Heart right ventricle (tissue), 16 donors: Measurements from ENCODE around the gene NFKB1. TPM values are rescaled to one million over a fixed set of nuclear protein-coding genes. Genes with fewer than 3 reads are reported as not detected.
A peak's percentile ranks its signal among the peaks of the same experiment; 100 is the strongest.

Experiments used
- ATAC-seq, 8 donors: fragments of 200-7000 bp; cut with Tn5 transposase; one replicate each; pipeline ENCODE4 v1.9.1; 2020; ENCODE audit warnings: mild to moderate bottlenecking in 8 of 8, moderate library complexity in 8 of 8, moderate number of reproducible peaks in 1 of 8
- DNase-seq, 2 donors: peaks; one replicate each; pipeline ENCODE4 v3.0.0-alpha.2; 2020
- H3K27ac ChIP-seq, 10 donors: fragments of 200-600 bp; sonication (generic) in 2 of 10; one replicate each; pipeline versions ENCODE4 v1.5.0 to v1.8.0; 2020 to 2022; ENCODE audit warnings: mild to moderate bottlenecking in 3 of 10
- H3K27me3 ChIP-seq, 7 donors: fragments of 200-600 bp; one replicate each; pipeline ENCODE4 v1.8.0; 2021 to 2022; ENCODE audit warnings: mild to moderate bottlenecking in 2 of 7
- H3K36me3 ChIP-seq, 9 donors: fragments of 200-600 bp; sonication (generic) in 1 of 9; one replicate each; pipeline versions ENCODE4 v1.5.0 to v1.8.0; 2020 to 2022; ENCODE audit warnings: mild to moderate bottlenecking in 2 of 9
- H3K4me1 ChIP-seq, 9 donors: fragments of 200-600 bp; sonication (generic) in 1 of 9; one replicate each; pipeline versions ENCODE4 v1.5.0 to v1.8.0; 2020 to 2022; ENCODE audit warnings: mild to moderate bottlenecking in 4 of 9
- H3K4me3 ChIP-seq, 10 donors: fragments of 200-600 bp; sonication (generic) in 2 of 10; one replicate each; pipeline versions ENCODE4 v1.5.0 to v1.8.0; 2020 to 2022; ENCODE audit warnings: mild to moderate bottlenecking in 7 of 10, moderate library complexity in 2 of 10
- H3K9me3 ChIP-seq, 11 donors: fragments of 200-600 bp in 10 of 11; sonication (generic) in 2 of 11; one replicate each; pipeline versions ENCODE4 v1.5.0 to v1.8.0; 2013 to 2022; ENCODE audit warnings: mild to moderate bottlenecking in 2 of 11, control low read depth in 1 of 11, moderate library complexity in 1 of 11
- WGBS, 2 donors: extraction: QIAGEN DNeasy Blood & Tissue Kit; methylation state at CpG; one replicate each; pipeline ENCODE4 v1.1.7; 2013; ENCODE audit warnings: inconsistent platforms in 1 of 2; 5-methylcytosine and 5-hydroxymethylcytosine counted together
- intact Hi-C, 10 donors: fragments of 100-400 bp; cut with DNase I; formaldehyde crosslinking; loops; one replicate each; pipeline versions ENCODE4 v1.11.1 to v1.14.2; 2022
- polyA plus RNA-seq, 2 donors: library from polyadenylated mRNA; stranded (reverse); fragments of 200-250 nt; gene quantifications; one replicate each; pipeline ENCODE4 v1.2.3, GENCODE V29; 2013
- total RNA-seq, 10 donors: library from RNA; stranded (reverse); fragmentation: NEBNext Ultra II Directional in 3 of 10; extraction: Animal tissue kit (Norgen Biotek cat#: 25700) in 3 of 10; gene quantifications; one replicate each; pipeline versions ENCODE4 v1.2.1 to v1.2.4, GENCODE V29; 2021 to 2023
- TF ChIP-seq, protein P1 (sequence below), 9 donors: fragments of 200-600 bp; sonication (generic) in 2 of 9; IDR thresholded peaks; one replicate each; pipeline versions ENCODE4 v1.5.0 to v1.8.0; 2021 to 2022; ENCODE audit warnings: antibody characterized with exemption in 9 of 9, mild to moderate bottlenecking in 5 of 9, moderate library complexity in 1 of 9
- donor health status: Arrhythmogenic right ventricular cardiomyopathy.
- donor health status: ischemic (EF 13 %, LVEDD 7.1; RV severe dilation, severe dysfunction).
- donor health status: healthy with polysubstance abuse.
- donor health status: DM: no; HTN: yes; CAD: no.
- donor health status: DM: no; HTN: no; CAD: no.
- donor health status: ischemic (EF 25% LVEDD 6.9; RV normal size, moderate dysfunction).
- donor health status: ischemic (EF 25% LVEDD 5.7; RV mildly dilated, moderate dysfunction).
- donor health status: healthy.
- donor health status: DM: yes; HTN: yes; CAD: no.
- donor health status: Ischemic cardiomyopathy.
- donor health status: ischemic (EF 35%, LVEDD 5.7; RV mildly dilated, moderate dysfunction).
- donor health status: nonischemic (EF 11% LVEDD 7.7; RV severe dilation, severe dysfunction).
- donor health status: DM: yes; HTN: yes; CAD: no.
- donor health status: PGD.
- donor health status: ischemic (EF 29% LVEDD 5.4; RV normal size, mild dysfunction).
- donor health status: nonischemic (EF 23%, LVEDD 6.1; RV moderate dilation, normal function).

The NFKB1 gene
- total and polyA plus RNA-seq, 12 donors: 4.5 to 30.3 (median 19.9) TPM

DNA sequence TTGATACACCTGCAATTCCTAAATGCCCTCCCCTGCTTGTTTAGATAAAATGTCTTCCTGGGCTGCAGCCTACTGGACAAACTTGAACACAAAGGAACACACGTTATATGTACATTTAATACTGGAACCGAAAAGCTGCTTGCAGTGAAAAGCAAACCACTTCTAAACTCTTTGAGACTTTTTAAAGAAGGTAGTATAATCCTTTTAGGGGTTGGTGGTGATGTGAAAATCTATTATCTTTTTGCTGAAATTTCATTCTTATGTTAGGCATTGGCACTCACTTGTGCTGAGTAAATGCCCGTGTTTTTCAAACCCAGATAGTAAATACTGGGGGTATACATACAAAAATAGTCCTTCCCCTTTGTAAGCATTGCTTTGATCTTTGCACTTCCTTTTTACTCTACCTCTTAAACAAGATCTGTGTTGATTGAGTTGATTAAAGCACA, 2.2 kb downstream of the NFKB1 start:
- Histone ChIP-seq H3K27me3 (no peaks in the 10 kb centered on the region), H3K4me3 (peak overlapping the region in 7 of 10 donors; percentile 65 to 98 (median 88)), H3K36me3 (no peaks in the 10 kb centered on the region), H3K4me1 (peaks cover 5 to 68% (median 60%) of the 10 kb centered on the region in 9 donors), H3K9me3 (no peaks in the 10 kb centered on the region), H3K27ac (peak overlapping the region in 5 of 10 donors; percentile 97 to 100 (median 99))
- ATAC-seq (no peak), DNase-seq (no peak)
- WGBS, 2 donors: 27 to 29% methylated on average over 3 of the region's 3 CpGs
- intact Hi-C loops: loop anchor here in 9 of 10 donors (5.0 to 10.0 kb wide), 11 partner anchors 49 to 361 kb away; partner anchors contain the start of genes UBE2D3 (in 2 of the 9) and CISD2 (in 1 of the 9)
- TF ChIP-seq, protein P1, sequence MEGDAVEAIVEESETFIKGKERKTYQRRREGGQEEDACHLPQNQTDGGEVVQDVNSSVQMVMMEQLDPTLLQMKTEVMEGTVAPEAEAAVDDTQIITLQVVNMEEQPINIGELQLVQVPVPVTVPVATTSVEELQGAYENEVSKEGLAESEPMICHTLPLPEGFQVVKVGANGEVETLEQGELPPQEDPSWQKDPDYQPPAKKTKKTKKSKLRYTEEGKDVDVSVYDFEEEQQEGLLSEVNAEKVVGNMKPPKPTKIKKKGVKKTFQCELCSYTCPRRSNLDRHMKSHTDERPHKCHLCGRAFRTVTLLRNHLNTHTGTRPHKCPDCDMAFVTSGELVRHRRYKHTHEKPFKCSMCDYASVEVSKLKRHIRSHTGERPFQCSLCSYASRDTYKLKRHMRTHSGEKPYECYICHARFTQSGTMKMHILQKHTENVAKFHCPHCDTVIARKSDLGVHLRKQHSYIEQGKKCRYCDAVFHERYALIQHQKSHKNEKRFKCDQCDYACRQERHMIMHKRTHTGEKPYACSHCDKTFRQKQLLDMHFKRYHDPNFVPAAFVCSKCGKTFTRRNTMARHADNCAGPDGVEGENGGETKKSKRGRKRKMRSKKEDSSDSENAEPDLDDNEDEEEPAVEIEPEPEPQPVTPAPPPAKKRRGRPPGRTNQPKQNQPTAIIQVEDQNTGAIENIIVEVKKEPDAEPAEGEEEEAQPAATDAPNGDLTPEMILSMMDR (IDR thresholded peaks at IDR 0.05): no peak

- intact Hi-C loops: loop anchor here in 9 of 10 donors (5.0 to 10.0 kb wide), 11 partner anchors 48 to 361 kb away; partner anchors contain the start of genes UBE2D3 (in 2 of the 9) and CISD2 (in 1 of the 9)
- Histone ChIP-seq H3K9me3 (no peaks in the 10 kb centered on the region), H3K27me3 (no peaks in the 10 kb centered on the region), H3K36me3 (no peaks in the 10 kb centered on the region), H3K4me3 (peak overlapping the region in 7 of 10 donors; percentile 14 to 91 (median 82)), H3K27ac (peak overlapping the region in 2 of 10 donors; percentile 97 to 99), H3K4me1 (peaks cover 5 to 76% (median 60%) of the 10 kb centered on the region in 9 donors)
- 62 to 65% methylated on average over 5 of the region's 5 CpGs for WGBS, 2 donors
- no peak for DNase-seq
- no peak for ATAC-seq
- TF ChIP-seq, protein P1 (IDR thresholded peaks at IDR 0.05): no peak
Measured at GRCh38 chr4:102503831-102504786, 3.0 kb downstream of the NFKB1 start.

DNA sequence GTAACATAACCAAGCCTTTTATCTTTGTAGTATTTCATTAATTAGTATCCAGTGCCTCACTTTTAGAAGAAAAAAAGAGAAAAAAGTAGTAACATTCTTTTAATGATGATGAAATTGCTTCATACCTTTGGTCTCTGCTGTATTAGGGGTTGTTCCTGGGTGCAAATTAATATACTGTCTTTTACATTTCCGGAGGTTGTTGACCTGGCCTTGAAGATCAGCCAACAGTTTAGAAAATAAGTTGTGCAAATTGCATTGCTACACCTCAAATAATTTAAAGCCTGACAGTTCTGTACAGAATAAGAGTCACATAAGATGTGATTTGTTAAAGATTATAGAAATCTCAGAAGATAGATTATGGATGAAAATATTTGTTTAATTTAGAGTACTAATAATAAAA, 3.8 kb downstream of the NFKB1 start:
- WGBS, 2 donors: 42 to 56% methylated on average over 1 of the region's 1 CpG
- intact Hi-C loops: loop anchor here in 9 of 10 donors (5.0 to 10.0 kb wide), 11 partner anchors 47 to 360 kb away; partner anchors contain the start of genes UBE2D3 (in 2 of the 9) and CISD2 (in 1 of the 9)
- TF ChIP-seq, protein P1 (IDR thresholded peaks at IDR 0.05): no peak
- H3K27me3 ChIP-seq: no peaks in the 10 kb centered on the region
- no peak overlapping the region for H3K4me3 ChIP-seq
- H3K9me3 ChIP-seq: no peaks in the 10 kb centered on the region
- H3K4me1 ChIP-seq: peaks cover 5 to 78% (median 58%) of the 10 kb centered on the region in 9 donors
- no peaks in the 10 kb centered on the region for H3K36me3 ChIP-seq
- ATAC-seq (no peak), DNase-seq (no peak)
- H3K27ac ChIP-seq: no peak overlapping the region

- Histone ChIP-seq H3K36me3 (no peaks in the 10 kb centered on the region), H3K27me3 (no peaks in the 10 kb centered on the region), H3K9me3 (no peaks in the 10 kb centered on the region), H3K4me3 (no peak overlapping the region), H3K4me1 (peaks cover 0 to 72% (median 52%) of the 10 kb centered on the region in 9 donors), H3K27ac (no peak overlapping the region)
- DNase-seq (no peak), ATAC-seq (no peak)
- TF ChIP-seq, protein P1 (IDR thresholded peaks at IDR 0.05): no peak
- 77 to 89% methylated on average over 2 of the region's 2 CpGs for WGBS, 2 donors
- intact Hi-C loops: loop anchor here in 7 of 10 donors (10.0 kb wide), 6 partner anchors 49 to 359 kb away; partner anchors contain the start of gene CISD2 (in 1 of the 7)
Measured at GRCh38 chr4:102505708-102506107, 4.5 kb downstream of the NFKB1 start.
